Testis (tissue), 2 donors: ENCODE results near the gene MPZL2.

ENCODE experiments used
- POLR2A ChIP-seq: fragments of 450-650 bp; IDR thresholded peaks from one replicate; pipeline ENCODE4 v1.6.1; 2017; ENCODE audit warnings: antibody characterized with exemption, mild to moderate bottlenecking, moderate library complexity
- TF ChIP-seq, protein P1 (sequence below), 3 experiments: fragments of 450-650 bp in 2 of 3; fragments of 200-600 bp in 1 of 3; sonication (generic) in 1 of 3; IDR thresholded peaks; one replicate each; pipeline ENCODE4 v1.5.1; 2016 to 2019; ENCODE audit warnings: antibody characterized with exemption in 3 of 3, mild to moderate bottlenecking in 2 of 3, moderate library complexity in 1 of 3

DNA sequence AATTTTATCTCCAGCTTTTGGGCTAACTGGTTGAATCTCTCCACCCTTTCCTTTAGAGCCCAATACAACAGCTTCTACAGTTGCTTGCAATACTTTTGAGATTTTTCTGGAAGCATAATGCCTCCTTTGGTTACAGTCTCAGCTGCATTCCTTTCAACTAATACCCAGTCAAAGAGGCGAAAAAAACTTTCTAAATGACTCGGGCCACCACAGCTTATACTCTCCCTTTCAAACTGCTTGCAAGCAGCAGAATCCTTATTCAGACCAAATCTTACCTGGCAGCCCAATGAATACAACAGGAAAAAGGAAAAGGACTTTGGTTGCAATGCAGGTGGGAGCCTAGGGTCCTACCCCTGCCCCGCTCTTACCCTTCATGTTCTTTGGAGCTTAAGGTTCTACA lies 55.1 kb downstream of the MPZL2 start:
- TF ChIP-seq, protein P1, sequence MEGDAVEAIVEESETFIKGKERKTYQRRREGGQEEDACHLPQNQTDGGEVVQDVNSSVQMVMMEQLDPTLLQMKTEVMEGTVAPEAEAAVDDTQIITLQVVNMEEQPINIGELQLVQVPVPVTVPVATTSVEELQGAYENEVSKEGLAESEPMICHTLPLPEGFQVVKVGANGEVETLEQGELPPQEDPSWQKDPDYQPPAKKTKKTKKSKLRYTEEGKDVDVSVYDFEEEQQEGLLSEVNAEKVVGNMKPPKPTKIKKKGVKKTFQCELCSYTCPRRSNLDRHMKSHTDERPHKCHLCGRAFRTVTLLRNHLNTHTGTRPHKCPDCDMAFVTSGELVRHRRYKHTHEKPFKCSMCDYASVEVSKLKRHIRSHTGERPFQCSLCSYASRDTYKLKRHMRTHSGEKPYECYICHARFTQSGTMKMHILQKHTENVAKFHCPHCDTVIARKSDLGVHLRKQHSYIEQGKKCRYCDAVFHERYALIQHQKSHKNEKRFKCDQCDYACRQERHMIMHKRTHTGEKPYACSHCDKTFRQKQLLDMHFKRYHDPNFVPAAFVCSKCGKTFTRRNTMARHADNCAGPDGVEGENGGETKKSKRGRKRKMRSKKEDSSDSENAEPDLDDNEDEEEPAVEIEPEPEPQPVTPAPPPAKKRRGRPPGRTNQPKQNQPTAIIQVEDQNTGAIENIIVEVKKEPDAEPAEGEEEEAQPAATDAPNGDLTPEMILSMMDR (IDR thresholded peaks at IDR 0.05) = no peak
- TF ChIP-seq POLR2A = no peak
